ENCODE measurements around the gene VSTM2B.

Gene VSTM2B

GRCh38 chr19:29571181-29571580 lies 45.4 kb downstream of the VSTM2B start:
- peak; percentile 23 for DNase-seq

GRCh38 chr19:29573486-29573885 lies 47.7 kb downstream of the VSTM2B start:
- peak; percentile 41 for DNase-seq

GRCh38 chr19:29574510-29574909 lies 48.7 kb downstream of the VSTM2B start:
- DNase-seq, result no peak

- DNase-seq, result peak; percentile 51
Measured at GRCh38 chr19:29576046-29576606, 50.3 kb downstream of the VSTM2B start.

GRCh38 chr19:29576761-29577648 lies 51.2 kb downstream of the VSTM2B start:
- DNase-seq, result peak; percentile 43

GRCh38 chr19:29577649-29577963 lies 51.8 kb downstream of the VSTM2B start:
- DNase-seq, result peak; percentile 49

GRCh38 chr19:29578349-29578748 lies 52.6 kb downstream of the VSTM2B start:
- peak; percentile 10 for DNase-seq

- DNase-seq, result peak; percentile 29
Measured at GRCh38 chr19:29579308-29579910, 53.6 kb downstream of the VSTM2B start.

GRCh38 chr19:29581398-29581797 lies 55.6 kb downstream of the VSTM2B start:
- peak; percentile 41 for DNase-seq

GRCh38 chr19:29583196-29583999 lies 57.6 kb downstream of the VSTM2B start:
- DNase-seq, result peak; percentile 57

GRCh38 chr19:29586401-29586800 lies 60.6 kb downstream of the VSTM2B start:
- DNase-seq, result peak; percentile 85

- no peak for DNase-seq
Measured at GRCh38 chr19:29587059-29587458, 61.3 kb downstream of the VSTM2B start.

GRCh38 chr19:29587518-29587986 lies 61.8 kb downstream of the VSTM2B start:
- DNase-seq, result peak; percentile 95

GRCh38 chr19:29588095-29588494 lies 62.3 kb downstream of the VSTM2B start:
- peak; percentile 7 for DNase-seq

- no peak for DNase-seq
Measured at GRCh38 chr19:29590278-29590677, 64.5 kb downstream of the VSTM2B start.

- no peak for DNase-seq
Measured at GRCh38 chr19:29591670-29592069, 65.9 kb downstream of the VSTM2B start.

- DNase-seq, result no peak
Measured at GRCh38 chr19:29593869-29594268, 68.1 kb downstream of the VSTM2B start.

GRCh38 chr19:29596080-29596727 lies 70.4 kb downstream of the VSTM2B start:
- no peak for DNase-seq

- DNase-seq, result no peak
Measured at GRCh38 chr19:29596885-29597525, 71.2 kb downstream of the VSTM2B start.

- no peak for DNase-seq
Measured at GRCh38 chr19:29598036-29598435, 72.2 kb downstream of the VSTM2B start.

GRCh38 chr19:29598496-29598895 lies 72.7 kb downstream of the VSTM2B start:
- no peak for DNase-seq

GRCh38 chr19:29603308-29603707 lies 77.5 kb downstream of the VSTM2B start:
- no peak for DNase-seq
